Right lobe of liver (tissue), 6 donors: ENCODE results near the gene TMEM132D. TPM values are rescaled to one million over a fixed set of nuclear protein-coding genes. Genes with fewer than 3 reads are reported as not detected.

Experiments used
- ATAC-seq, 4 donors: fragments of 200-7000 bp; cut with Tn5 transposase; one replicate each; pipeline ENCODE4 v1.9.1; 2020; ENCODE audit warnings: mild to moderate bottlenecking in 4 of 4, moderate library complexity in 4 of 4
- DNase-seq, 3 donors: peaks; one replicate each; pipeline ENCODE4 v3.0.0-alpha.2; 2020
- H3K27ac ChIP-seq, 3 donors: fragments of 200-600 bp; one replicate each; pipeline ENCODE4 v1.8.0; 2022
- H3K27me3 ChIP-seq, 2 donors: fragments of 200-600 bp; one replicate each; pipeline ENCODE4 v1.8.0; 2022
- H3K36me3 ChIP-seq, 4 donors: fragments of 200-600 bp; sonication (generic) in 1 of 4; one replicate each; pipeline versions ENCODE4 v1.5.1 to v1.8.0; 2017 to 2022; ENCODE audit warnings: control low read depth in 1 of 4
- H3K4me1 ChIP-seq, 4 donors: fragments of 200-600 bp; sonication (generic) in 1 of 4; one replicate each; pipeline versions ENCODE4 v1.5.1 to v1.8.0; 2017 to 2022; ENCODE audit warnings: control low read depth in 1 of 4
- H3K4me3 ChIP-seq, 3 donors: fragments of 200-600 bp; one replicate each; pipeline ENCODE4 v1.8.0; 2022
- H3K9me3 ChIP-seq, 4 donors: fragments of 200-600 bp; sonication (generic) in 1 of 4; one replicate each; pipeline versions ENCODE4 v1.5.1 to v1.8.0; 2017 to 2022; ENCODE audit warnings: control low read depth in 1 of 4
- CTCF ChIP-seq, 4 donors: fragments of 200-600 bp in 3 of 4; fragments of 450-650 bp in 1 of 4; IDR thresholded peaks; one replicate each; pipeline versions ENCODE4 v1.5.1 to v1.8.0; 2016 to 2022; ENCODE audit warnings: antibody characterized with exemption in 4 of 4, mild to moderate bottlenecking in 2 of 4
- POLR2A ChIP-seq: fragments of 450-650 bp; IDR thresholded peaks from one replicate; pipeline ENCODE4 v1.6.1; 2017; ENCODE audit warnings: antibody characterized with exemption, mild to moderate bottlenecking
- WGBS: methylation state at CpG from one replicate; pipeline ENCODE4 v1.1.6; 2018; ENCODE audit warnings: low coverage, low lambda C conversion rate; ENCODE audit not compliant: insufficient coverage; ENCODE audit errors: missing lambda C conversion rate; 5-methylcytosine and 5-hydroxymethylcytosine counted together
- intact Hi-C, 2 donors: fragments of 100-400 bp; cut with DNase I; formaldehyde crosslinking; loops; one replicate each; pipeline versions ENCODE4 v1.11.2 to v1.14.1; 2022
- total RNA-seq, 6 experiments: library from RNA; depleted of rRNA in 2 of 6; stranded (reverse); fragments of >200 nt in 2 of 6; fragmentation: NEBNext Ultra II Directional in 3 of 6; extraction: Animal tissue kit (Norgen Biotek cat#: 25700) in 3 of 6; gene quantifications; one replicate each; pipeline versions ENCODE4 v1.1.0 to v1.2.4, GENCODE V29; 2016 to 2023
- donor health status: DM: no; HTN: yes; CAD: no.
- donor health status: DM: no; HTN: no; CAD: no.
- donor health status: DM: no; HTN: no; CAD: no.
- donor health status: DM: no; HTN: yes; CAD: no.
- donor health status: DM: no; HTN: yes; CAD: no.

TMEM132D gene
- total RNA-seq, 6 experiments from 2014 or later, result 0.10 to 0.35 (median 0.33) TPM; not detected in 3

GRCh38 chr12:129409281-129409680, 494.5 kb downstream of the TMEM132D start:
- Histone ChIP-seq H3K27ac (no peak overlapping the region), H3K4me1 (no peaks in the 10 kb centered on the region), H3K27me3 (no peaks in the 10 kb centered on the region), H3K36me3 (no peaks in the 10 kb centered on the region), H3K4me3 (no peak overlapping the region), H3K9me3 (no peaks in the 10 kb centered on the region)
- TF ChIP-seq POLR2A (no peak), CTCF (IDR thresholded peaks at IDR 0.05) (no peak)
- DNase-seq (no peak), ATAC-seq (no peak)
- intact Hi-C loops, result no loop called here
- WGBS, result 65% methylated on average over 8 of the region's 8 CpGs

GRCh38 chr12:129404556-129404955, 499.3 kb downstream of the TMEM132D start:
- intact Hi-C loops, result no loop called here
- Histone ChIP-seq H3K4me1 (no peaks in the 10 kb centered on the region), H3K36me3 (no peaks in the 10 kb centered on the region), H3K9me3 (no peaks in the 10 kb centered on the region), H3K27me3 (no peaks in the 10 kb centered on the region), H3K27ac (no peak overlapping the region), H3K4me3 (no peak overlapping the region)
- DNase-seq (no peak), ATAC-seq (no peak)
- WGBS, result 38% methylated on average over 2 of the region's 4 CpGs
- no peak for TF ChIP-seq CTCF (IDR thresholded peaks at IDR 0.05)
- TF ChIP-seq POLR2A, result no peak

DNA sequence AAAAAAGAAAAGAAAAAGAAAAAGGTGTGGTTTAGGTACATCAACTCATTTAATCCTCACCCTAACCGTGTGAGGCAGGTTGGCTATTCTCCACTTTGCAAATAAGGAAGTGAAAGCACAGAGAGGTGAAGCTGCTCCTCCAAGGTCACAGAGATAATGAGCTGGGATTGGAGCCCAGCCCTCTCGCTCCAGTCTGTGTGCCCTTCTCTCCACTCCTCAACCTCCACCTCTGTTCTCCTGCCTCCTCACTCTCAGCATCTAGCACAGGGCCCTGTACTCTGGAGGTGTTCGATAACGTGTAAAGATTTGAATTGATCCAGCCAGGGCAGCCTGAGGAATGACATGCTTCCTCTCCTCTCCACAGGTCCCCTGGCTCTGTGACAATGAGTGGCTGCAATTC, 502.3 kb downstream of the TMEM132D start:
- TF ChIP-seq CTCF (IDR thresholded peaks at IDR 0.05), result no peak
- Histone ChIP-seq H3K9me3 (no peaks in the 10 kb centered on the region), H3K27me3 (no peaks in the 10 kb centered on the region), H3K27ac (no peak overlapping the region), H3K36me3 (no peaks in the 10 kb centered on the region), H3K4me3 (no peak overlapping the region), H3K4me1 (no peaks in the 10 kb centered on the region)
- DNase-seq (no peak), ATAC-seq (peak in 2 of 4 donors; percentile 16 to 26)
- intact Hi-C loops, result no loop called here
- WGBS, result 23% methylated on average over 3 of the region's 4 CpGs

GRCh38 chr12:129394177-129394825, 509.5 kb downstream of the TMEM132D start:
- intact Hi-C loops, result no loop called here

More at GRCh38 chr12:129394177-129394825, 509.5 kb downstream of the TMEM132D start:
- Histone ChIP-seq H3K36me3 (no peaks in the 10 kb centered on the region), H3K4me3 (no peak overlapping the region), H3K9me3 (no peaks in the 10 kb centered on the region), H3K27me3 (no peaks in the 10 kb centered on the region), H3K4me1 (no peaks in the 10 kb centered on the region), H3K27ac (no peak overlapping the region)
- DNase-seq (no peak), ATAC-seq (no peak)
- WGBS, result 63% methylated on average over 14 of the region's 16 CpGs
- no peak for TF ChIP-seq POLR2A
- no peak for TF ChIP-seq CTCF (IDR thresholded peaks at IDR 0.05)
